ENCODE measurements around the gene LTB4R2. TPM values are rescaled to one million over a fixed set of nuclear protein-coding genes. Genes with fewer than 3 reads are reported as not detected.

The LTB4R2 gene
- total RNA-seq, result 2.6 and 5.0 TPM in 2 replicates

DNA sequence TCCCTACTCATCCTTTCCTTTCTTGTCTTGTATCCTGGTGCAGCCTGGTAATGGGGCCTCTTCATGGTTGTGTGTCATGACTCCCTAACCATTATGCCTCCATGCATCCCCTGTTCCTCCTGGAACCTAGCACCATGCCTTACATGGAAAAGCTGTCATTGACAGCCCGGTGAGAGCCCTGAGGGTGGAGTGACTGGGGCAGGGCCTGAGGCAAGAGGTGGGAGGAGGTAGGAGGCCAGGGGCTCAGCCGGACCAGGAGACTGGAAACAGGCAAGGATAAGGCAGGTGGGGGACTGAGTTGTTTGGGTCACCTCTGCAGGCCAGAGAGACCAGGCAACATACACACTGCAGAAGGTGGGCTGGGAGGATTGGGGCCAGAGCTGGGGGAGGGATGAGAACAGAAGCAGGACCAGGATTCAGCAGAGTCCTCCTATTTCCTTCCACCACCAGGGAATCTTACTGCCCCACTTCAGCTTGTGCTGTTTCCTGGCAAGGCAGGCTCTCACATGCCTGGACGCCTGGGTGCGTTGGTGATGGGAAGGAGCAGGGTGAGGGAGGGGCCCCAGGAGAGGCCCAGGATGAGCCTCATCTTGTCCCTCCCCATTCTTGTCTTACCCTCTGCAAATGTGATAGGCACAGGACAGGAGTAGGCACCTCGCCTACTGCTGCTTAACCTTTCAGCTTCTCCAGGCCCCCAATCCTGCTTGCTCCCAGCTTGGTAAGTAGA, at the start of gene LTB4R2:
LTB4R2 (plus strand) TSS at position 603 of the 727 bp plus-strand sequence. CDS start 525 bp downstream, outside the sequence.

GRCh38 chr14:24262821-24263733, 46.9 kb upstream of the LTB4R2 start, which contains the start of gene TGM1:
TSS of gene TGM1 (minus strand) at chr14:24263177. CDS start at chr14:24262352, 825 bp downstream.

GRCh38 chr14:24271134-24271833, 38.7 kb upstream of the LTB4R2 start, which contains the start of gene RABGGTA:
TSS of gene RABGGTA (minus strand) at chr14:24271597. CDS start at chr14:24271115, 482 bp downstream.

GRCh38 chr14:24299255-24300191, 10.4 kb upstream of the LTB4R2 start, which contains the start of the genes DHRS1 and NOP9:
TSS of gene DHRS1 (minus strand) at chr14:24299780. CDS start at chr14:24299106, 674 bp downstream.
TSS of gene NOP9 (plus strand) at chr14:24299850. CDS start at chr14:24299955, 105 bp downstream.

DNA sequence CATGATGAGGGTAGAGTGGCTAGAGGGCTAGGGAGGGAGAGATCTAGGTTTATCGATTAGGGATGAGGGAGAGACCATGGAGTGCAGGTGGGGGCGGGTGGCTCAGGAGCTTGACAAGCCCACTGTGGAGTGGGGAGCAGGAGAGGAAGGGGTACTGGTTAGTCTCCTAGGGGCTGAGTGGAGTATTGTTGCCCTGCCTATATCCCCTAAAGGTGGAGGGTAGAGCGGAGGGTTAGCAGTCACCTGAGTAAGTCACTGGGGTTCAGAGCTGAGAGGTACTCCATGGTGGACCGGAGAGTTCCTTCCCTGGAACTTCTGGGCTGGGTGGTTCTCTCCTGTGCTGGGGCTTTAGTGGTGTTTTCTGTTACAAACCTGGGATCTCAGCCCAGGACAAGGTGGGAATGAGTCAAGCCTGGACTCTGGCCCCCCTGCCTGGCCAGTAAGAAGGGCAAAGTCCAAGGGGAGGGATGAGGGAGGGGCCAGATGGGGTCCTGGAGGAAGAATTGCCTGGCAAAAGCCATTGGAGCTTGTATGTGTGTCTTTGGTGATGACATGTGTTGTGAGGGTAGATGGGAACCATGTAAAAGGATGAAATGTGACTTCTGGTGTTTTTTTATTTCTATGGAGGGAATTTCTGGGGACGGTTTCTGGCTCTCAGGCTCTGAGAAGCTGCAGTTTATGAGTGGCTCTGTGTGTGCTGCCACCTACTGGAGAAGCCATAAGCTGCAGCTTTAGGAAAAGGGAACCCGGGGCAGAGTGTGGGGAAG, 2.2 kb upstream of the LTB4R2 start, which contains the start of gene CIDEB:
CIDEB (minus strand) TSS at position 403 of the 767 bp plus-strand sequence; CDS start at position 284, 119 bp downstream.

DNA sequence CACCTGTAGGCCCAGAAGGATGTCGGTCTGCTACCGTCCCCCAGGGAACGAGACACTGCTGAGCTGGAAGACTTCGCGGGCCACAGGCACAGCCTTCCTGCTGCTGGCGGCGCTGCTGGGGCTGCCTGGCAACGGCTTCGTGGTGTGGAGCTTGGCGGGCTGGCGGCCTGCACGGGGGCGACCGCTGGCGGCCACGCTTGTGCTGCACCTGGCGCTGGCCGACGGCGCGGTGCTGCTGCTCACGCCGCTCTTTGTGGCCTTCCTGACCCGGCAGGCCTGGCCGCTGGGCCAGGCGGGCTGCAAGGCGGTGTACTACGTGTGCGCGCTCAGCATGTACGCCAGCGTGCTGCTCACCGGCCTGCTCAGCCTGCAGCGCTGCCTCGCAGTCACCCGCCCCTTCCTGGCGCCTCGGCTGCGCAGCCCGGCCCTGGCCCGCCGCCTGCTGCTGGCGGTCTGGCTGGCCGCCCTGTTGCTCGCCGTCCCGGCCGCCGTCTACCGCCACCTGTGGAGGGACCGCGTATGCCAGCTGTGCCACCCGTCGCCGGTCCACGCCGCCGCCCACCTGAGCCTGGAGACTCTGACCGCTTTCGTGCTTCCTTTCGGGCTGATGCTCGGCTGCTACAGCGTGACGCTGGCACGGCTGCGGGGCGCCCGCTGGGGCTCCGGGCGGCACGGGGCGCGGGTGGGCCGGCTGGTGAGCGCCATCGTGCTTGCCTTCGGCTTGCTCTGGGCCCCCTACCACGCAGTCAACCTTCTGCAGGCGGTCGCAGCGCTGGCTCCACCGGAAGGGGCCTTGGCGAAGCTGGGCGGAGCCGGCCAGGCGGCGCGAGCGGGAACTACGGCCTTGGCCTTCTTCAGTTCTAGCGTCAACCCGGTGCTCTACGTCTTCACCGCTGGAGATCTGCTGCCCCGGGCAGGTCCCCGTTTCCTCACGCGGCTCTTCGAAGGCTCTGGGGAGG, 985 bp downstream of the LTB4R2 start, which contains the start of gene LTB4R:
LTB4R (plus strand) TSS at position 857 of the 959 bp plus-strand sequence. CDS start 4,150 bp downstream, outside the sequence.

DNA sequence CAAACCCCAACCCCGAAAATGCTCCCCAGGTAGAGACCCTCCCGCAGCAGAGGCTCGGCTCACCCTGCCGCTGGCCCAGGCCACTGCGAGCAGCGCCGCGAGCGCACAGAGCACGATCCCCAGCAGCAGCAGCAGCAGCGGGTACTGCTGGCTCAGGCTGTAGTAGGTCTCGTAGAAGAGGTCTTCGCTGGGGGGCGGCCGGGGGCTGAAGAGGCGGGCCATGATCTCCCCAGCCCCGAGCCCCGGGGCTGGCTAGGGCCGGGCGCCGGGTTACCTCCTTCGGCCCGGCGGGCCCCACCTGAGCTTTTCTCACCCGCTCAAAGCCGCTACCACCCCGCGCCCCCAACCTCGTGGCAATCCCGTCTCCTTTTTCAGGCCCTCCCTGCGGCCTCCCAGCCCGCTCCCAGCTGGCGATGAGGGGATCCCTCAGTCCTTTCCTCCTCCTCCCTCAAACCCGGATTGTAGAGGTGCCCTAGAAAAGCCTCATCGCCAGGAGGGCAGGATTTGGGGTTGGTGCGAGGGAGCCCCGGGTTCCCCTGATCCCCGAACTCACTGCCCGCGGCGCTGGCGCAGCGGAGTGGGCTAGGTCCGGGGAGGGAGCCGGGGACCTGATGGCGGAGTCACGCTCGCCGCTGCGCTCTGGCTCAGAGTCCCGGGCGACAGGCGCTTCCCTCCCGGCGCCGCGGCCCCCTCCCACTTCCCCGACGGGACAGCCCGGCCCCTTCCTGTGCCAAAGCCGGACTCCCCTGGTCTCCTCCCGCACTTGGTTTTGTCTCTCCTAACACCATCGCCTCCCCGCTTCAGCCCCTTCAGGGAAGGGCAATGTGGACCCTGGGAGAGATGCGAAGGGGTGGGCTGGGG, 24.7 kb downstream of the LTB4R2 start, which contains the start of gene ADCY4:
ADCY4 (minus strand) TSS at position 641 of the 861 bp plus-strand sequence; CDS start at position 222, 419 bp downstream.

GRCh38 chr14:24339284-24340151, 29.6 kb downstream of the LTB4R2 start, which contains the start of gene RIPK3:
TSS of gene RIPK3 (minus strand) at chr14:24339991. CDS start at chr14:24339826, 165 bp downstream.

Other genes with a start within 250 kb of the LTB4R2 start
- not detected in 2 replicates for gene CPNE6, start 238.6 kb upstream of the LTB4R2 start, total RNA-seq
- 4.4 and 9.4 TPM in 2 replicates for gene PCK2, start 215.8 kb upstream of the LTB4R2 start, total RNA-seq
- gene DCAF11, start 195.4 kb upstream of the LTB4R2 start, total RNA-seq, result 58.8 and 60.2 TPM in 2 replicates
- 0.82 and 0.97 TPM in 2 replicates for gene NRL, start 195.2 kb upstream of the LTB4R2 start, total RNA-seq
- gene FITM1, start 179.5 kb upstream of the LTB4R2 start, total RNA-seq, result 0.13 TPM in 1 of 2 replicates, not detected in the other
- 118 and 158 TPM in 2 replicates for gene PSME1, start 173.9 kb upstream of the LTB4R2 start, total RNA-seq
- gene EMC9, start 168.5 kb upstream of the LTB4R2 start, total RNA-seq, result 17.6 and 28.3 TPM in 2 replicates
- 124 and 147 TPM in 2 replicates for gene PSME2, start 163.5 kb upstream of the LTB4R2 start, total RNA-seq
- 37.1 and 38.4 TPM in 2 replicates for gene RNF31, start 162.6 kb upstream of the LTB4R2 start, total RNA-seq
- gene IRF9, start 148.9 kb upstream of the LTB4R2 start, total RNA-seq, result 55.4 and 72.4 TPM in 2 replicates
- gene REC8, start 138.1 kb upstream of the LTB4R2 start, total RNA-seq, result 2.3 and 2.5 TPM in 2 replicates
- gene IPO4, start 121.3 kb upstream of the LTB4R2 start, total RNA-seq, result 22.2 and 46.8 TPM in 2 replicates
- gene TM9SF1, start 114.7 kb upstream of the LTB4R2 start, total RNA-seq, result 30.3 and 60.7 TPM in 2 replicates
- not detected in 2 replicates for gene TSSK4, start 104.4 kb upstream of the LTB4R2 start, total RNA-seq
- gene CHMP4A, start 96.7 kb upstream of the LTB4R2 start, total RNA-seq, result 13.4 and 38.1 TPM in 2 replicates
- 6.3 and 7.7 TPM in 2 replicates for gene MDP1, start 94.1 kb upstream of the LTB4R2 start, total RNA-seq
- gene NEDD8, start 77.8 kb upstream of the LTB4R2 start, total RNA-seq, result 259 and 308 TPM in 2 replicates
- 97.6 and 118 TPM in 2 replicates for gene GMPR2, start 77.2 kb upstream of the LTB4R2 start, total RNA-seq
- 41.1 and 55.2 TPM in 2 replicates for gene TINF2, start 67.5 kb upstream of the LTB4R2 start, total RNA-seq
- 0.32 and 1.6 TPM in 2 replicates for gene TGM1, start 47.0 kb upstream of the LTB4R2 start, total RNA-seq
- gene RABGGTA, start 38.5 kb upstream of the LTB4R2 start, total RNA-seq, result 16.0 and 27.5 TPM in 2 replicates
- 6.9 and 10.8 TPM in 2 replicates for gene DHRS1, start 10.4 kb upstream of the LTB4R2 start, total RNA-seq
- 18.5 and 29.8 TPM in 2 replicates for gene NOP9, start 10.3 kb upstream of the LTB4R2 start, total RNA-seq
- gene CIDEB, start 2.2 kb upstream of the LTB4R2 start, total RNA-seq, result 3.7 and 3.8 TPM in 2 replicates
- gene LTB4R, start 1.4 kb downstream of the LTB4R2 start, total RNA-seq, result 2.4 and 4.2 TPM in 2 replicates
- 61.5 and 89.6 TPM in 2 replicates for gene ADCY4, start 24.9 kb downstream of the LTB4R2 start, total RNA-seq
- gene RIPK3, start 29.9 kb downstream of the LTB4R2 start, total RNA-seq, result 4.9 TPM in 2 replicates
- 3.2 and 7.4 TPM in 2 replicates for gene NFATC4, start 58.0 kb downstream of the LTB4R2 start, total RNA-seq
- 7.3 and 13.8 TPM in 2 replicates for gene NYNRIN, start 88.9 kb downstream of the LTB4R2 start, total RNA-seq
- 1.5 and 3.0 TPM in 2 replicates for gene CBLN3, start 119.5 kb downstream of the LTB4R2 start, total RNA-seq
- 50.0 and 63.4 TPM in 2 replicates for gene KHNYN, start 119.8 kb downstream of the LTB4R2 start, total RNA-seq
- 6.5 and 11.0 TPM in 2 replicates for gene SDR39U1, start 132.6 kb downstream of the LTB4R2 start, total RNA-seq
- not detected in 2 replicates for gene CMA1, start 198.1 kb downstream of the LTB4R2 start, total RNA-seq